Adrenal gland (tissue), 19 donors: ENCODE data around the gene SLC66A3. TPM values are rescaled to one million over a fixed set of nuclear protein-coding genes. Genes with fewer than 3 reads are reported as not detected.

ENCODE experiments used
- DNase-seq, 7 donors: peaks; one replicate each; pipeline ENCODE4 v3.0.0-alpha.2; 2019 to 2020
- H3K27ac ChIP-seq, 5 donors: fragments of 200-600 bp; sonication (generic) in 4 of 5; 1 replicate in 3 of 5; 2 replicates in 2 of 5; pipeline versions ENCODE4 v1.5.1 to v1.8.0; 2016 to 2020; ENCODE audit warnings: mild to moderate bottlenecking in 1 of 5
- H3K27me3 ChIP-seq: fragments of 200-600 bp; 2 replicates; pipeline ENCODE4 v1.8.0; 2021
- H3K36me3 ChIP-seq, 2 donors: fragments of 200-600 bp; replicated peaks in 1 of 2; 1 replicate in 1 of 2; 2 replicates in 1 of 2; pipeline versions ENCODE4 v1.5.1 to v1.8.0; 2018 to 2022
- H3K4me1 ChIP-seq, 2 donors: fragments of 200-600 bp; replicated peaks in 1 of 2; 1 replicate in 1 of 2; 2 replicates in 1 of 2; pipeline versions ENCODE4 v1.5.1 to v1.8.0; 2018 to 2021
- H3K4me3 ChIP-seq, 4 donors: fragments of 200-600 bp; sonication (generic) in 3 of 4; one replicate each; pipeline ENCODE4 v1.5.1; 2016 to 2018
- H3K9me3 ChIP-seq, 3 donors: fragments of 200-600 bp; sonication (generic) in 1 of 3; replicated peaks in 1 of 3; 1 replicate in 2 of 3; 2 replicates in 1 of 3; pipeline versions ENCODE4 v1.5.1 to v1.8.0; 2016 to 2021
- CTCF ChIP-seq, 6 experiments: fragments of 450-650 bp in 4 of 6; fragments of 200-600 bp in 2 of 6; sonication (generic) in 1 of 6; IDR thresholded peaks; 1 replicate in 5 of 6; 2 replicates in 1 of 6; pipeline versions ENCODE4 v1.5.1 to v1.8.0; 2016 to 2021; ENCODE audit warnings: antibody characterized with exemption in 6 of 6, mild to moderate bottlenecking in 2 of 6, moderate library complexity in 1 of 6
- POLR2A ChIP-seq, 2 donors: fragments of 450-650 bp; IDR thresholded peaks; one replicate each; pipeline ENCODE4 v1.6.1; 2017; ENCODE audit warnings: antibody characterized with exemption in 2 of 2, mild to moderate bottlenecking in 2 of 2, moderate library complexity in 1 of 2
- WGBS, 4 donors: extraction: QIAGEN DNeasy Blood & Tissue Kit in 2 of 4; methylation state at CpG; one replicate each; pipeline versions ENCODE4 v1.1.5 to v1.1.7; 2013 to 2017; 5-methylcytosine and 5-hydroxymethylcytosine counted together
- intact Hi-C, 2 donors: fragments of 100-400 bp; cut with DNase I; formaldehyde crosslinking; loops; one replicate each; pipeline versions ENCODE4 v1.14.1 to v1.15.0; 2022 to 2023
- long read RNA-seq, 10 donors: library from polyadenylated mRNA in 3 of 10; unstranded in 2 of 10; stranded (forward) in 1 of 10; transcript quantifications; one replicate each; pipeline ENCODE4 v2.0.0 and lab custom pipeline, GENCODE V29; 2021 to 2026
- polyA plus RNA-seq, 3 donors: library from polyadenylated mRNA; stranded (reverse); fragments of 200-250 nt in 2 of 3; fragments of 350-450 nt in 1 of 3; fragmentation: Illumina TruSeq in 1 of 3; extraction: RNeasy Lipid Tissue Mini Kit (QIAGEN cat#74804) in 1 of 3; gene quantifications; one replicate each; pipeline ENCODE4 v1.2.3, GENCODE V29; 2013 to 2014
- total RNA-seq, 9 donors: library from RNA; depleted of rRNA in 4 of 9; stranded (reverse); fragments of >200 nt in 4 of 9; fragments of 120-200 nt in 1 of 9; fragmentation: NEBNext Ultra II Directional in 1 of 9; extraction: Animal tissue kit (Norgen Biotek cat#: 25700) in 1 of 9; gene quantifications; one replicate each; pipeline versions ENCODE4 v1.1.0 to v1.2.4, GENCODE V29; 2013 to 2023
- donor health status: healthy with polysubstance abuse.
- donor health status: Bipolar disorder and iron deficiency.
- donor health status: DM: yes; HTN: yes; CAD: no.
- donor health status: DM: no; HTN: no; CAD: no.
- donor health status: DM: no; HTN: no; CAD: no.
- donor health status: DM: yes; HTN: yes; CAD: no.

SLC66A3 gene
- total RNA-seq = 100 to 1,000 TPM in 3 of 9 donors, 10 to 100 TPM in 6; 21.3 to 162 (median 41.5) TPM
- 10 to 100 TPM; 13.0 to 33.1 (median 18.9) TPM for polyA plus RNA-seq
- long read RNA-seq, donor 1, transcript PQLC3-201 (7 exons, 1,830 nt) = major isoform, 12 of 17 reads
- long read RNA-seq, donor 1, partial matches to known transcripts = 0 of 17 reads
- long read RNA-seq, donor 1, other reads (novel, unspliced or antisense) = 0 of 17 reads
- long read RNA-seq, donor 2, transcript PQLC3-201 (7 exons, 1,830 nt) = major isoform, 8 of 8 reads
- long read RNA-seq, donor 2, partial matches to known transcripts = 0 of 8 reads
- long read RNA-seq, donor 2, other reads (novel, unspliced or antisense) = 0 of 8 reads
- long read RNA-seq, donor 3, transcript PQLC3-204 (6 exons, 1,784 nt) = minor isoform, 5 of 23 reads
- long read RNA-seq, donor 3, transcript PQLC3-201 (7 exons, 1,830 nt) = major isoform, 15 of 23 reads
- long read RNA-seq, donor 3, partial matches to known transcripts = 0 of 23 reads
- long read RNA-seq, donor 3, other reads (novel, unspliced or antisense) = 0 of 23 reads
- long read RNA-seq, donor 4, transcript PQLC3-201 (7 exons, 1,830 nt) = major isoform, 29 of 47 reads
- long read RNA-seq, donor 4, transcript PQLC3-204 (6 exons, 1,784 nt) = minor isoform, 5 of 47 reads
- long read RNA-seq, donor 4, transcript PQLC3-202 (6 exons, 696 nt) = minor isoform, 6 of 47 reads
- long read RNA-seq, donor 4, partial matches to known transcripts = 3 of 47 reads
- long read RNA-seq, donor 4, other reads (novel, unspliced or antisense) = 3 of 47 reads
- long read RNA-seq, donor 5, transcript PQLC3-201 (7 exons, 1,830 nt) = major isoform, 59 of 90 reads
- long read RNA-seq, donor 5, transcript PQLC3-204 (6 exons, 1,784 nt) = minor isoform, 12 of 90 reads
- long read RNA-seq, donor 5, transcript PQLC3-202 (6 exons, 696 nt) = minor isoform, 7 of 90 reads
- long read RNA-seq, donor 5, partial matches to known transcripts = 4 of 90 reads
- long read RNA-seq, donor 5, other reads (novel, unspliced or antisense) = 6 of 90 reads
- long read RNA-seq, donor 6, transcript PQLC3-201 (7 exons, 1,830 nt) = major isoform, 10 of 19 reads
- long read RNA-seq, donor 6, partial matches to known transcripts = 2 of 19 reads
- long read RNA-seq, donor 6, other reads (novel, unspliced or antisense) = 1 of 19 reads
- long read RNA-seq, donor 7, transcript PQLC3-201 (7 exons, 1,830 nt) = major isoform, 6 of 9 reads
- long read RNA-seq, donor 7, partial matches to known transcripts = 0 of 9 reads
- long read RNA-seq, donor 7, other reads (novel, unspliced or antisense) = 0 of 9 reads
- long read RNA-seq, donor 8, transcript PQLC3-201 (7 exons, 1,830 nt) = major isoform, 16 of 20 reads
- long read RNA-seq, donor 8, partial matches to known transcripts = 0 of 20 reads
- long read RNA-seq, donor 8, other reads (novel, unspliced or antisense) = 0 of 20 reads
- long read RNA-seq, donor 9, transcript PQLC3-201 (7 exons, 1,830 nt) = major isoform, 13 of 16 reads
- long read RNA-seq, donor 9, partial matches to known transcripts = 0 of 16 reads
- long read RNA-seq, donor 9, other reads (novel, unspliced or antisense) = 0 of 16 reads
- long read RNA-seq, donor 10, transcript PQLC3-201 (7 exons, 1,830 nt) = major isoform, 9 of 12 reads
- long read RNA-seq, donor 10, partial matches to known transcripts = 0 of 12 reads
- long read RNA-seq, donor 10, other reads (novel, unspliced or antisense) = 0 of 12 reads

DNA sequence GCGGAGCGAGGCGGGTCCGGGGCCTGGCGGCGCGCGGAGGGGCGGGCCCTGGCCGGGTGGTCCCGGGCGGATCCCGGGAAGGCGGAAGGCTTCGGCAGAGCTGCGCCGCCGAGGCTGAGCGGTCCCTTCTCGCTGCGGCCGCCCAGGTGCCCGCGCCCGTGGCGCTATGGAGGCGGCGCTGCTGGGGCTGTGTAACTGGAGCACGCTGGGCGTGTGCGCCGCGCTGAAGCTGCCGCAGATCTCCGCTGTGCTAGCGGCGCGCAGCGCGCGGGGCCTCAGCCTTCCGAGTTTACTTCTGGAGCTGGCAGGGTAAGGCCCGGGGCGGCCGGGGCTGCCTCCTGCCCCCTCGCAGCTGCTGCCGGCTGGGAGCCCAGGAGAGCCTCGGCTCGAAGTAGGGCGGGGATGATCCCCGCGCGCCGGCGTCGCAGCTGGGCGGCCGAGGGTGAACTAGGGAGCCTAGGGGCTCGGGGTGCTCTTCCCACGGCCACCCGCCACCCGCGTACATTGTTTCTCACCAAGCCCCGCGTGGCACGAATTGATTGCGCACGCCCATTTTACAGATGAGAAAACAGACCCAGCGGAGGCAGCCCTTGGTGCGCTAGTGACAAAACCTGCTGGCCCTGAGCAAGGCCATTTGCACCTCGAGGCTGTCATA, at the start of gene SLC66A3:
Gene SLC66A3, plus strand, starts transcription at position 87 of the 655 bp plus-strand sequence. Its CDS starts 80 bp downstream, at position 167.
- peaks cover 10 to 18% of the 10 kb centered on the region in 2 donors for H3K4me1 ChIP-seq
- intact Hi-C loops = no loop called here
- H3K9me3 ChIP-seq = no peaks in the 10 kb centered on the region
- TF ChIP-seq POLR2A (IDR thresholded peaks at IDR 0.05) (peak; percentile 77 to 87), CTCF (IDR thresholded peaks at IDR 0.05) (peak in 1 of 6 experiments; percentile 9)
- H3K27ac ChIP-seq = peak within 1 kb of the TSS; percentile 73 to 97 (median 92)
- whole genome bisulfite sequencing, 4 donors = 2 to 19% (median 10%) methylated on average over 3 to 70 of the region's 71 CpGs
- H3K27me3 ChIP-seq = no peaks in the 10 kb centered on the region
- no peaks in the 10 kb centered on the region for H3K36me3 ChIP-seq
- DNase-seq = peak in 4 of 7 donors; percentile 38 to 84 (median 63)
- H3K4me3 ChIP-seq = peak within 1 kb of the TSS; percentile 7 to 66 (median 40)

GRCh38 chr2:11109002-11109401, 46.3 kb upstream of the SLC66A3 start:
- DNase-seq = no peak
- intact Hi-C loops = no loop called here
- Histone ChIP-seq H3K9me3 (no peaks in the 10 kb centered on the region), H3K4me1 (peaks cover 0 to 4% of the 10 kb centered on the region in 2 donors), H3K4me3 (no peak overlapping the region), H3K36me3 (no peaks in the 10 kb centered on the region), H3K27ac (no peak overlapping the region), H3K27me3 (no peaks in the 10 kb centered on the region)
- 82 to 96% (median 89%) methylated on average over 2 of the region's 2 CpGs for WGBS, 4 donors
- TF ChIP-seq CTCF (IDR thresholded peaks at IDR 0.05) = no peak
- TF ChIP-seq POLR2A (IDR thresholded peaks at IDR 0.05) = no peak

DNA sequence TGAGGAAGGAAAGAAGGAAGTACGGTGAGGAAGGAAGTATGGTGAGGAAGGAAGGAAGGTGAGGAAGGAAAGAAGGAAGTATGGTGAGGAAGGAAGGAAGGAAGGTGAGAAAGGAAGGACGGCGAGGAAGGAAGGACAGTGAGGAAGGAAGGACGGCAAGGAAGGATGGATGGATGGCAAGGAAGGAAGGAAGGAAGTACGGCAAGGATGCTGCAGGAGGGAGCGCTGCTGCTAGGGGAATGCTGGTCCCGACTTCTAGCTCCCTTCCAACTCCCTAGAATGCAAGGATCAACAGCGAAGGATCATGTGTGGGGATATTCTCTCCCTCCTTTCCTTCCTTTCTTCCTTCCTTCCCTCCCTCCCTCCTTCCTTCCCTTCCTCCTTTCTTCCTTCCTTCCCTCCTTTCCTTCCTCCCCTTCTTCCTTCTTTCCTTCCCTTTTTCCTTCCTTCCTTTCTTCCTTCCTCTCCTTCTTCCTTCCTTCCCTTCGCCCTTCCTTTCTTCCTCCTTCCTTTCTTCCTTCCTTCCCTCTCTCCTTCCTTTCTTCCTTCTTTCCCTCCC, 42.3 kb upstream of the SLC66A3 start:
- Histone ChIP-seq H3K36me3 (no peaks in the 10 kb centered on the region), H3K27ac (no peak overlapping the region), H3K4me3 (no peak overlapping the region), H3K27me3 (no peaks in the 10 kb centered on the region), H3K9me3 (no peaks in the 10 kb centered on the region), H3K4me1 (no peaks in the 10 kb centered on the region)
- TF ChIP-seq CTCF (IDR thresholded peaks at IDR 0.05) = no peak
- TF ChIP-seq POLR2A (IDR thresholded peaks at IDR 0.05) = no peak
- intact Hi-C loops = no loop called here
- WGBS, 4 donors = 86 to 93% (median 90%) methylated on average over 7 to 9 of the region's 9 CpGs
- no peak for DNase-seq
